ENCODE data around the gene NXPE3. TPM values are rescaled to one million over a fixed set of nuclear protein-coding genes. Genes with fewer than 3 reads are reported as not detected.
A peak's percentile ranks its signal among the peaks of the same experiment; 100 is the strongest.
"Not testable (repeated sequence)": the region's sequence is repeated elsewhere in the genome, so short reads cannot be mapped to it uniquely, and the experiment has no call there.

The NXPE3 gene
- polyA plus RNA-seq, 1 donor (not counting 4 experiments of a cell fraction or from before 2014, with no cell fraction given), result 16.8 TPM

DNA sequence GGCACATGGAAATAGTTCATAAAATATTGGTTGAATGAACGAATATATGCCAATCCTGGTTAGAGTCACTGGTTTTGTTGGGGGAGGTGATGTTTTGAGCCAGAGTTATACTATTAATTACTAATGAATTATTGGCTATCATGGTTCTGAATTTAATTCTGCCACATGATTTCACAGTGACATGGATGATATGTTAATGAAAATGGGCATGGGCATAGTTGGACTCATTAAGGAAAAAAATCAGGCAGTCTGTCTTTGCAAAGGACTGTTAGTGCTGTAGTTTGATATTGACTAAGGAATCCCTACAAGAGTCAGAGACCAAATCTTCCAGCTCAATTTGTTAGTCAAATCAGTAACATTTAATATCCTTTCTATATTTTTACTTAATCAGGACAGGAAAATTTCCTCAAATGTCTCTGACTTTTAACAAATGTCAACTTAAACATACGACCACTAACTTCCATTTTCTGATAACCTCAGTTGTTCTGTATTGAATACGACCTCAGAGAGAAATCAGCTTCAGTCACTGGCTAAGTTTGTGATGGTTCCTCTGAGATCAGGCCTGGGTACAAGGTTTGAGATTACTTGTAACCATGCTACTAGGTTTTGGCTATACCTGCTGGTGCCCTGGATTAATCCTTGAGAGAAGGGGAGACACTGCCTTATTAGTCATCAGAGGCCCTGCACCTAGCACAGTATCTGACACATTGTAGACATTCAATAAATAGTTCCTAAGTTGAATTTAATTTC lies 83.6 kb downstream of the NXPE3 start:
- H4K20me1 ChIP-seq (ENCODE audit: control insufficient read depth, extremely low read depth, insufficient read depth, low read length), result no peaks in the 10 kb centered on the region
- no peak overlapping the region for H3K4me3 ChIP-seq (ENCODE audit: control insufficient read depth in 2 of 3, extremely low read depth in 1 of 3, insufficient read depth in 2 of 3, low read depth in 1 of 3, low read length in 3 of 3)
- no peaks in the 10 kb centered on the region for H3K79me2 ChIP-seq (ENCODE audit: control insufficient read depth, insufficient read depth, low read length)
- peaks cover 9 to 11% of the 10 kb centered on the region in 2 experiments for H3K36me3 ChIP-seq (ENCODE audit: control insufficient read depth in 2 of 2, extremely low read depth in 1 of 2, insufficient read depth in 2 of 2, low read length in 2 of 2)
- no peak overlapping the region for H3K27ac ChIP-seq (ENCODE audit: control insufficient read depth, insufficient read depth, low read length)
- dilution Hi-C loops (cut with MboI; ENCODE audit: extremely low pct_ligation_motif_present, low sequenced_read_pairs), result no loop called here
- DNase-seq (ENCODE audit: low read depth, low spot score) (no peak), FAIRE-seq (peak; percentile 5)
- H3K9ac ChIP-seq (ENCODE audit: control insufficient read depth, extremely low read depth, insufficient read depth, low read length), result no peak overlapping the region
- H3K4me2 ChIP-seq (ENCODE audit: control insufficient read depth, extremely low read depth, insufficient read depth, low read depth, low read length), result no peak overlapping the region
- H2AFZ ChIP-seq (ENCODE audit: control insufficient read depth, low read length), result no peak overlapping the region
- H3K27me3 ChIP-seq (ENCODE audit: control insufficient read depth, extremely low read depth, insufficient read depth, low read length), result no peaks in the 10 kb centered on the region
- no peaks in the 10 kb centered on the region for H3K4me1 ChIP-seq (ENCODE audit: control insufficient read depth, extremely low read depth, insufficient read depth, low read length)
- no peaks in the 10 kb centered on the region for H3K9me1 ChIP-seq (ENCODE audit: control insufficient read depth, extremely low read depth, insufficient read depth, low read length)
- TF ChIP-seq EZH2 (IDR thresholded peaks at IDR 0.05; ENCODE audit: low read length), result no peak
- TF ChIP-seq, protein P1, sequence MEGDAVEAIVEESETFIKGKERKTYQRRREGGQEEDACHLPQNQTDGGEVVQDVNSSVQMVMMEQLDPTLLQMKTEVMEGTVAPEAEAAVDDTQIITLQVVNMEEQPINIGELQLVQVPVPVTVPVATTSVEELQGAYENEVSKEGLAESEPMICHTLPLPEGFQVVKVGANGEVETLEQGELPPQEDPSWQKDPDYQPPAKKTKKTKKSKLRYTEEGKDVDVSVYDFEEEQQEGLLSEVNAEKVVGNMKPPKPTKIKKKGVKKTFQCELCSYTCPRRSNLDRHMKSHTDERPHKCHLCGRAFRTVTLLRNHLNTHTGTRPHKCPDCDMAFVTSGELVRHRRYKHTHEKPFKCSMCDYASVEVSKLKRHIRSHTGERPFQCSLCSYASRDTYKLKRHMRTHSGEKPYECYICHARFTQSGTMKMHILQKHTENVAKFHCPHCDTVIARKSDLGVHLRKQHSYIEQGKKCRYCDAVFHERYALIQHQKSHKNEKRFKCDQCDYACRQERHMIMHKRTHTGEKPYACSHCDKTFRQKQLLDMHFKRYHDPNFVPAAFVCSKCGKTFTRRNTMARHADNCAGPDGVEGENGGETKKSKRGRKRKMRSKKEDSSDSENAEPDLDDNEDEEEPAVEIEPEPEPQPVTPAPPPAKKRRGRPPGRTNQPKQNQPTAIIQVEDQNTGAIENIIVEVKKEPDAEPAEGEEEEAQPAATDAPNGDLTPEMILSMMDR (optimal IDR thresholded peaks at IDR 0.05 in 1 of 3, IDR thresholded peaks at IDR 0.05 in 1 of 3, conservative IDR thresholded peaks at IDR 0.05 in 1 of 3; ENCODE audit: extremely low read depth in 1 of 3, insufficient read depth in 2 of 3, low read length in 3 of 3), result no peak
- H3K9me3 ChIP-seq (ENCODE audit: control insufficient read depth, low read depth, low read length), result no peaks in the 10 kb centered on the region

- H3K4me3 ChIP-seq (ENCODE audit: control insufficient read depth in 2 of 3, extremely low read depth in 1 of 3, insufficient read depth in 2 of 3, low read depth in 1 of 3, low read length in 3 of 3); H3K9me3 ChIP-seq (ENCODE audit: control insufficient read depth, low read depth, low read length); H3K27me3 ChIP-seq (ENCODE audit: control insufficient read depth, extremely low read depth, insufficient read depth, low read length); H2AFZ ChIP-seq (ENCODE audit: control insufficient read depth, low read length); DNase-seq (ENCODE audit: low read depth, low spot score); H3K9ac ChIP-seq (ENCODE audit: control insufficient read depth, extremely low read depth, insufficient read depth, low read length); H3K36me3 ChIP-seq (ENCODE audit: control insufficient read depth in 2 of 2, extremely low read depth in 1 of 2, insufficient read depth in 2 of 2, low read length in 2 of 2); dilution Hi-C loops (cut with MboI; ENCODE audit: extremely low pct_ligation_motif_present, low sequenced_read_pairs); H3K27ac ChIP-seq (ENCODE audit: control insufficient read depth, insufficient read depth, low read length); H3K4me2 ChIP-seq (ENCODE audit: control insufficient read depth, extremely low read depth, insufficient read depth, low read depth, low read length); FAIRE-seq; H3K9me1 ChIP-seq (ENCODE audit: control insufficient read depth, extremely low read depth, insufficient read depth, low read length); H3K79me2 ChIP-seq (ENCODE audit: control insufficient read depth, insufficient read depth, low read length); H4K20me1 ChIP-seq (ENCODE audit: control insufficient read depth, extremely low read depth, insufficient read depth, low read length): not testable (repeated sequence)
- H3K4me1 ChIP-seq (ENCODE audit: control insufficient read depth, extremely low read depth, insufficient read depth, low read length), result peaks cover 11% of the 10 kb centered on the region
These were observed 85.9 kb downstream of the NXPE3 start for GRCh38 chr3:101864926-101865325.

Data from keratinocyte (primary cell).